GM21360 (cell line): ENCODE results near the gene ZBTB42.

ENCODE experiments used
- ATAC-seq: cut with Tn5 transposase; IDR thresholded peaks from one replicate; pipeline ENCODE4 v1.9.1; 2021; ENCODE audit warnings: mild to moderate bottlenecking, moderate library complexity; ENCODE audit not compliant: unreplicated experiment

The ZBTB42 gene

DNA sequence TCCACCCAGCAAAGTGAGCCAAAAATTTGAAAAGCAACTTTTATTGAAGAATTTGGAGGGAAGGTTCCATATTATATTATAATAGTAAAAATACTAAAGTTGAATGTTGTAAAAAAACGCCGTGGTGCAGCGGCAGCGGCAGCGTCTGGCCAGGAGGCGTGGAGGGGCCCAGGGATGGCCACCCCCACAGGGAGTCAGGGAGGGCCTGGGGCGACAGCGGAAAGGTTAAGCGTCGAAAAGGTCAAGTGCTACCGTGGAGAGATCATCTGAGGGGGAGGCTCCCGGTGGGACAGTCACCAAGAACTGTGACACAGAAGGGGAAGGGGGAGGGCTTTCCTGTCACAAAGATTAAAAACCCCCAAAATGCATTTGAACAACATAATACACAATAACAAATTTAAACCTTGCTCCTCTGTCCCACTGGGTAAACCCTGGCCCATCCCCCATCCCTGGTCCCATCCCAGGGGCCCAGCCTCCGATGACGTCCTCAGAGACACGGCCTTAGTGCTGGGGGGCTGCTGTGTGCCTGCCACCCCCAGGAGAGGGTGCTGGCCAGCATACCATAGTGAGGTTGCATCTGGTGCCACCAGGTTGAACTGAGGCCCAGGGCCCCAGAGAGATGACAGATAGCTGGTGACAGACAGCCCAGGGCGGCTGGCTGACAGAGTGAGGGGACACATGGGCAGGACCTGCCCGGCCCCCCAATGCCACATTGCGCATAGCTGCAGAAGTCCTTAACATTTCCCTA, 31.4 kb upstream of the ZBTB42 start:
- no peak for ATAC-seq

DNA sequence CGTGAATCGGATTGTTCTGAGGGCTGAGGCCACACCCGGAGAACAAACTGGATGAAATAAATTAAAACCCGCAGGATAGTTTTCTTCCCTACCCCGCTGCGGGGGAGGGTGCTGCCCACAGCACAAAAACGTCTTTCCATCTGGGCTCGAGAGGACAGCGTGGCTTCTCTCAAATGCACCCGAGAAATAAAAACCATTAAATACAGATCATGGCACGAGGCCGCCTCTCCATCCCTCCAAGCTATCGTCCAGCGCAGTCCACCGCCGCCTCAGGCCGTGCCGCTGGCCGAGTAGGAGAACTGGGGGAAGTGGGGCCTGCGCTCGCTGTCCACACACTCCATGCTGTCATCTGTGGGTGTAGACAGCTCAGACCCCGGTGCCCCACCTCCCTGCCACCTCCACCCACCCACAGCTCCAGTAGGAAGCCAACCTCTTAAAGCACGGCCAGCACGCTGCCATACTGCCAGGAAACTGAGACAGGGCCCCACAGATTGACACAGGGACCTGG, 30.8 kb upstream of the ZBTB42 start:
- no peak for ATAC-seq

DNA sequence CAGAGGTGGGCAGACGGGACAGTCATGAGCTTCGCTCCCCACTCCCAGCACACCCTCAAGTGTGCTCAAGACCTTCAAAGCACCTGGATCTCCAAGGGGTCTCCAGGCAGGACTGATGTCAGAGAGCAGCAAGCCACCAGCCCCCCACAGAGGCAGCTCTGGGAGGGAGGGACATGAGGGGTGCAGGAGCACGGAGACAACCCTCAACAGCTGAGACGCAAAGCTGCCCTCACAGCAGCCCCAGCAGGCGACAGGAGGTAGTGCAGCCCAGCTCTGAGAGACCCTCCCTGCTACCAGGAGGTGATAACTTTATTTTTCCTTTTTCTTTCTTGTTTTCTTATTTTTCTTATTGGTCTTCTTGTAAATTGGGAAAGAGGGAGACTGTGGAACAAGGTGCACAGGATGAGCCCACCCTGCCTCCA, 30.0 kb upstream of the ZBTB42 start:
- no peak for ATAC-seq

DNA sequence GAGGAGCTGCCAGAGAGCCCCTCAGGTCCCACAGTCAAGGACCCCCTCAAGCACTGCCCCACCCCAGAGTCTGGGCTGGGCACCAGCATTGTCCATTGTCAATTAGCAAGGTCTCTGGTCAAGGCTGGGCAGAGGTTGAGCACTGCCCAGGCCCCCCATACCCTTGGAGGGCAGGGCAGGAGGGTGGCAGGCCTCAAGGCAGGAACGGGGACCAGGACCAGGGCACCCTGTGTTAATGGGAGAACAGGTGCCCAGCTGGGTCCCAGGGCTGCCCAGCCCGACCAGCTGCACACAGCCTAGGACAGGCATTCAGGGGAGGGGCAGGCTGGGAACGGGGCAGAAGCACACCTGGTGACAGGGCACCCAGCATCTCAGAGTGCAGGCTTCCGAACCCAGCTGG, 29.5 kb upstream of the ZBTB42 start:
- ATAC-seq: no peak

GRCh38 chr14:104771918-104772706, 28.8 kb upstream of the ZBTB42 start:
- ATAC-seq: no peak

DNA sequence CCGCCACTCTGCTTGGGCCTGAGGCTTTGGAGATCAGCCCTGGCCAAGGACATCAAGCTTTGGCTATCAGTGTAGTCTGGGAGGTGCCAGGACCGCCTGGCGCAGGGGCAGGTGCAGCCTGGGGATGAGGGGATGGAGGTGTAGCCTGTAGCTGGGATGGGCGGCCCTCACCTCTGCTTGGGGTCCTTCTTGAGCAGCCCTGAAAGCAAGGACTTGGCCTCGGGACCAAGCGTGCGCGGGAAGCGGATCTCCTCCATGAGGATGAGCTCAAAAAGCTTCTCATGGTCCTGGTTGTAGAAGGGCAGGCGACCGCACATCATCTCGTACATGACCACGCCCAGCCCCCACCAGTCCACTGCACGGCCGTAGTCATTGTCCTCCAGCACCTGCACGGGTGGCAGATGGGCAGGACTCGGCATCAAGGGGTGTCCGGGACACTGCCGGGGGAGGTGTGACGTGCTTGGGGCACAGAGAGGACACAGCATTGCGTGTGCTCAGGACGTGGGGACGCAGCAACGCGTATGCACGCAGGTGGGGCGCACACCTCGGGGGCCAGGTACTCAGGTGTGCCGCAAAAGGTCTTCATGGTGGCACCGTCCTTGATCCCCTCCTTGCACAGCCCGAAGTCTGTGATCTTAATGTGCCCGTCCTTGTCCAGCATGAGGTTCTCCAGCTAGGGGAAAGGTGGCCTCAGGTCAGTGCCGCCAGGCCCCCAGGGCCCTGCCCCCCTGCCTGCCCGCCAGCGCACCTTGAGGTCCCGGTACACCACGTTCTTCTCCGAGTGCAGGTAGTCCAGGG, 28.0 kb upstream of the ZBTB42 start:
- ATAC-seq: no peak

GRCh38 chr14:104773505-104774452, 27.1 kb upstream of the ZBTB42 start:
- no peak for ATAC-seq

- ATAC-seq: no peak
Observed at GRCh38 chr14:104774453-104775072, 26.3 kb upstream of the ZBTB42 start.

DNA sequence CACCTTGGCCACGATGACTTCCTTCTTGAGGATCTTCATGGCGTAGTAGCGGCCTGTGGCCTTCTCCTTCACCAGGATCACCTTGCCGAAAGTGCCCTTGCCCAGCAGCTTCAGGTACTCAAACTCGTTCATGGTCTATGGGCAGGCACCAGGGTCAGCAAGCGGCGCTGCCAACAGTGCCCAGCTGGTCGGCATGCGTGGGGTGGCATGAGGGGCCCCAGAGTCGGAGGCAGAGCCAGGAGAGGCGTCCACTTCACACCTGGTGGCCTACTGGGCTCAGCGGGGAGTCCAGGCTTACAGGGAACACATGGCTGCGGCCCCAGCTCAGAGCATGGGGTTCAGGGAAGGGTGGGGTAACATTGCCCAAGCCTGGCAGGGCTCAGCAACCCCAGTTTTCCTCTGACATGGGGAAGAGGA, 25.8 kb upstream of the ZBTB42 start:
- ATAC-seq: no peak

DNA sequence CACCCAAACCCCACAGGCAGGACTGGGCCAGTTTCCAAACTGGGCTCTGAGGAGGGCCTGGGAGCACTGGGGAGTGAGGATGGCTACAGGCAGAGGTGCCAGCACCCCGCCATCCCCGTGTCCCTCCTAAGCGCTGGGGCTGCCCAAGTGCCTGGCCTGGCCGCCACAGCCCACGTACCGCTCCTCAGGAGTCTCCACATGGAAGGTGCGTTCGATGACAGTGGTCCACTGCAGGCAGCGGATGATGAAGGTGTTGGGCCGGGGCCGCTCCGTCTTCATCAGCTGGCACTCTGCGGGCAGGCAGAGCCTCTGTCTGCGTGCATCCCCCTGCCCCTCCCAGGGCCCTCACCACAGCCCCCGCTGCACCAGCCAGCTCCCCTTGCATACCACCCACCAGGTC, 24.4 kb upstream of the ZBTB42 start:
- no peak for ATAC-seq

- no peak for ATAC-seq
Observed at GRCh38 chr14:104776961-104777807, 23.7 kb upstream of the ZBTB42 start.

- no peak for ATAC-seq
Observed at GRCh38 chr14:104777808-104778249, 23.1 kb upstream of the ZBTB42 start.

DNA sequence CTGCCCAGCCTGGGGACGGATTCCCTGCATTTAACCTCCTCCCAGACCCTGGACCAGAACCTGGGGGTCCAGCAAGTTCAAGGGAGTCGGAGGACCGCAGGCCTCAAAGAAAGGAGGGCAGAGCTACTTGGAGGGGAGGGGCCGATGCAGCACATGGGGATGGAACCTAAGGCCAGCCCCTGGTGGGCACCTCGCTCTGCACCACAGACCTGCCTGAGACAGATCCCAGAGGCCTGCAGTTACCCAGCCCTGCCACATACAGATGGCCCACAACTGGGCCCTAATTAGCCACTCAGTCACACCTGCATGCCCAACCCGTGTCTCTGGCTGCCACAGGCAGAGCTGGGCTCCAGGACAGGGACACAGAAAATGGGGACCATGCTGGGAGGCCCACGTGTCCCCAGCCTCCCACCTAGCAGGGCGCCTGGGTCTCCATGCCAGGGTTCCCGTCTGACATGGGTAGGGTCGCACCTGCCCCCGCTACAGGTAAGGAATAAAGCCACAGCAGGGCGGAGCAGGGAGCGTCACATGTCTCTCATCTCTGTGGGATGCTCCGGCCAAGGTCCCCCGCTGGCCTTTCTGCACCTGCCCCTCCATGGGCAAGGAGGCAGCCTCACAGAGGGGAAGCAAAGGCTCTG, 22.1 kb upstream of the ZBTB42 start:
- ATAC-seq: no peak

DNA sequence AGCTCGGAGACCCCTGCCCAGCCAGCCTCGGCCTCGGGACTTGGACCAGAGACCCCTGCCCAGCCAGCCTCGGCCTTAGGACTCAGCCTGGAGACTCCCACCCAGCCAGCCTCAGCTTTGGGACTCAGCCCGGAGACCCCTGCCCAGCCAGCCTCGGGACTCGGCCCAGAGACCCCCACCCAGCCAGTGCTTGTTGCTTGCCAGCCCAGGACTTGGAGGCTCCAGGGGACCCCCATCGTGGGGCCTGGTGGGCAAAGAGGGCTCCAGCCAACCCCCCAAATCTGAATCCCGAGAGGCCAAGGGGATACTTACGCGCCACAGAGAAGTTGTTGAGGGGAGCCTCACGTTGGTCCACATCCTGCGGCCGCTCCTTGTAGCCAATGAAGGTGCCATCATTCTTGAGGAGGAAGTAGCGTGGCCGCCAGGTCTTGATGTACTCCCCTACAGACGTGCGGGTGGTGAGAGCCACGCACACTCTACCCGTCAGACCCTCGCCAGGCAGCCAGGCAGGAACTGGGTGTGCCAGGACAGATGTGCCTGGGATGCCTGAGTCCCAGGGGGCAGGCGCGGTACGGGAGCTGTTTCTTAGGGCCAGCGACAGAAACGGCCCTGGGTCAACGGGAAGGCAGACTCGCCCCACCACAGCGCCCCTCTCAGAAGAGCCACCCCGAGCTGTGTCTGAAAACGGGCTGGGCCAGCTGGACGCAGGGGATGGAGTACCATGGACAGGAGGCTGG, 21.0 kb upstream of the ZBTB42 start:
- no peak for ATAC-seq

DNA sequence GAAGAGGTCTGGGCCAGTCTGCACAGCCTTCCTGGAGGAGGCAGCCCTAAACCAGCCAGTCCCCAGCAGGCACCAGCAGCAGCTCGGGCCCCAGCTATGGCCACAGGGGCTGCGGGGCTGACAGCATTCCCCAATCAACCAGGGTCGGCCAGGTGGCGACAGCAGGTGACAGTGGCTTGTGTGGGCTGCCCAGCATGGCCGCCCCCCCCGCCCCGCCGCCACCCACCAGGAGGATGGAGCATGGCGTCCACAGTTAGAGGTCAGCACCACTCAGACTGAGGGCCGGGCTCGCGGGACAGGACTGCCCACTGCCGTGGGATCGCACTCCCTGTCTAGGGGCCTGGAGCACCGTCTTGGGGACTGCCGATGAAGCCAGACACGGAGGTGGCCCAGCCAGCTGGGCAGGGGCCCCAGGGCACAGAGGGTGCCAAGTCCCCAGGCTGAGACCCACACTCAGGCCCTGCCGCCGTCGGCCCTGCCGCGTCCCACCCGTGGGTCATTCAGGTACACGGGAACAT, 20.3 kb upstream of the ZBTB42 start:
- no peak for ATAC-seq

GRCh38 chr14:104781271-104782077, 19.4 kb upstream of the ZBTB42 start:
- no peak for ATAC-seq
